ENCODE results near the gene KANSL1.

KANSL1 gene

GRCh38 chr17:46163929-46164594, 29.2 kb downstream of the KANSL1 start:
- no peak for DNase-seq

- no peak for DNase-seq
Measured at GRCh38 chr17:46163316-46163715, 29.9 kb downstream of the KANSL1 start.

- no peak for DNase-seq
Measured at GRCh38 chr17:46162866-46163265, 30.4 kb downstream of the KANSL1 start.

GRCh38 chr17:46160169-46160568, 33.1 kb downstream of the KANSL1 start:
- no peak for DNase-seq

GRCh38 chr17:46159686-46160085, 33.5 kb downstream of the KANSL1 start:
- no peak for DNase-seq

- DNase-seq: no peak
Measured at GRCh38 chr17:46158323-46159296, 34.6 kb downstream of the KANSL1 start.

GRCh38 chr17:46157443-46158062, 35.7 kb downstream of the KANSL1 start:
- DNase-seq: no peak

- no peak for DNase-seq
Measured at GRCh38 chr17:46154151-46154816, 38.9 kb downstream of the KANSL1 start.

- DNase-seq: no peak
Measured at GRCh38 chr17:46152423-46152822, 40.8 kb downstream of the KANSL1 start.

- no peak for DNase-seq
Measured at GRCh38 chr17:46151762-46152161, 41.5 kb downstream of the KANSL1 start.

- no peak for DNase-seq
Measured at GRCh38 chr17:46150216-46150963, 42.8 kb downstream of the KANSL1 start.

GRCh38 chr17:46148247-46148646, 45.0 kb downstream of the KANSL1 start:
- no peak for DNase-seq

- no peak for DNase-seq
Measured at GRCh38 chr17:46147296-46147695, 45.9 kb downstream of the KANSL1 start.

GRCh38 chr17:46144246-46144645, 49.0 kb downstream of the KANSL1 start:
- DNase-seq: no peak

GRCh38 chr17:46143827-46144236, 49.4 kb downstream of the KANSL1 start:
- no peak for DNase-seq

GRCh38 chr17:46141645-46142044, 51.6 kb downstream of the KANSL1 start:
- no peak for DNase-seq

GRCh38 chr17:46140645-46141197, 52.5 kb downstream of the KANSL1 start:
- DNase-seq: no peak

- no peak for DNase-seq
Measured at GRCh38 chr17:46139432-46140210, 53.6 kb downstream of the KANSL1 start.

- DNase-seq: no peak
Measured at GRCh38 chr17:46138473-46138872, 54.8 kb downstream of the KANSL1 start.

- no peak for DNase-seq
Measured at GRCh38 chr17:46136820-46137219, 56.4 kb downstream of the KANSL1 start.
